ENCODE data around the gene CORO2A.
"Not testable (repeated sequence)": the region's sequence is repeated elsewhere in the genome, so short reads cannot be mapped to it uniquely, and the experiment has no call there.

The CORO2A gene

DNA sequence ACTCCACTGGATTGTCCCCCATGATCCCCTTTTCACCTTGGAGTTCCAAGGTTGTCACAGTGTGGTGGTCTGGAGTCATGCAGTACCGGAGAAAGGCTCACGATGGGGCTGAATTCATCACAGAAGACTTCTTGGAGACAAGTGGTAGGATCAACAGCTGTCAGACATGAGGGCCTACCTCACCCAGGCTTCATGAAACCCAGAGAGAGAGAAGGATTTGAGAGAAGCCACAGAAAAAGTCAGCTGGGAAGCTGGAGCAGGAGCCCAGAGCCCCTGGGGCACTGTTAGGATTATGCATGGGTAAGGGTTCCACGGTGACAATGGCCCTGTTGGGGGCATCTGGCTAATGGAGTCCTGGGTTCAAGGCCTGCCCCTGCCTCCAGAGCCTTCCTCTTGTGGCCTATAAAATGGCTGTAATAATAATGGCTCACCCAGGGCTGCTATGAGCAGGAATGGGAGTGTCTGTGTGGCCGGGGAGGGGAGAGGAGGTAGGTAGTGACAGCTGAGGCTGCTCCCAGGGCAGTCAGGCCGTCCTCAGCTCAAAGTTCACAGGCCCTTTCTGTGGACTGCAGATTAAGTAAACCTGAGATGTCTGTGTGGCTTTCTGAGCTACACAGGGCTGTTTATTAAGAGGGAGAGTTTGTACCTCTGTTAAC is 74.3 kb downstream of the CORO2A start:
- Mint-ChIP-seq H3K4me3 (peak overlapping the region; percentile 87), H3K27ac (peak overlapping the region; percentile 95), H3K4me1 (ENCODE audit: low read depth) (peaks cover 60% of the 10 kb centered on the region), H3K36me3 (no peaks in the 10 kb centered on the region), H3K27me3 (no peaks in the 10 kb centered on the region), H3K9me3 (ENCODE audit: low read depth) (no peaks in the 10 kb centered on the region)

DNA sequence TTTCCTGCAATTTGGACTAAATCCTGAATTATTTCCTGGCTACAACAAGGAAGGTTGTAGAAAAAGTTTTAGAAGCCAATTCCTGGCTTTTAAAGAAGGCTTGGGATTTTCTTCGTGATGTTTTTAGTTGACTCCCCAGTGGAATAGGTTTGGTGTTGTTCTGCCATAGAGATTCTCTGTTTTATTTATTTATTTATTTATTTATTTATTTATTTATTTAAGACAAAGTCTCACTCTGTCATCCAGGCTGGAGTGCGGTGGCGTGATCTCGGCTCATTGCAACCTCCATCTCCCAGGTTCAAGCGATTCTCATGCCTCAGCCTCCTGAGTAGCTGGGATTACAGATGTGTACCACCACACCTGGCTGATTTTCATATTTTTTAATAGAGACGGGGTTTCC is 75.3 kb downstream of the CORO2A start:
- not testable (repeated sequence) for H3K27me3 Mint-ChIP-seq; H3K9me3 Mint-ChIP-seq (ENCODE audit: low read depth); H3K4me3 Mint-ChIP-seq; H3K36me3 Mint-ChIP-seq
- peaks cover 53% of the 10 kb centered on the region for H3K4me1 Mint-ChIP-seq (ENCODE audit: low read depth)
- peak overlapping the region; percentile 5 for H3K27ac Mint-ChIP-seq

DNA sequence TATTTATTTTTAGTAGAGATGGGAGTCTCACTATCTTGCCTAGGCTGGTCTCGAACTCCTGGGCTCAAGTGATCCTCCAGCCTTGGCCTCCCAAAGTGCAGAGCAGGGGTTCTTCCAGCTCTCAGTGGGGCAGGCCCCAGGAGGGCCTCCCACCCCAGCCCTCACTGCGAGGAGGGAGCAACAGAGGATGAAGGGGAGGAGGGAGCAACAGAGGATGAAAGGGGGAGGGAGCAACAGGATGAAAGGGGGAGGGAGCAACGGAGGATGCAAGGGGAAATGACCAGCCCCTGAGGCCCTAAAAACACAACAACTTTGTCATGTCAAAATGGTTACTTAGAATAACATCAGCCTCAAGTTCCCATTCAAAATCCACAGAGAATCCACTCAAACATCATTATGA is 83.4 kb downstream of the CORO2A start:
- Mint-ChIP-seq H3K4me3 (peak overlapping the region; percentile 23), H3K4me1 (ENCODE audit: low read depth) (peaks cover 76% of the 10 kb centered on the region), H3K36me3 (peaks cover 24% of the 10 kb centered on the region), H3K27ac (peak overlapping the region; percentile 98), H3K9me3 (ENCODE audit: low read depth) (no peaks in the 10 kb centered on the region), H3K27me3 (no peaks in the 10 kb centered on the region)

DNA sequence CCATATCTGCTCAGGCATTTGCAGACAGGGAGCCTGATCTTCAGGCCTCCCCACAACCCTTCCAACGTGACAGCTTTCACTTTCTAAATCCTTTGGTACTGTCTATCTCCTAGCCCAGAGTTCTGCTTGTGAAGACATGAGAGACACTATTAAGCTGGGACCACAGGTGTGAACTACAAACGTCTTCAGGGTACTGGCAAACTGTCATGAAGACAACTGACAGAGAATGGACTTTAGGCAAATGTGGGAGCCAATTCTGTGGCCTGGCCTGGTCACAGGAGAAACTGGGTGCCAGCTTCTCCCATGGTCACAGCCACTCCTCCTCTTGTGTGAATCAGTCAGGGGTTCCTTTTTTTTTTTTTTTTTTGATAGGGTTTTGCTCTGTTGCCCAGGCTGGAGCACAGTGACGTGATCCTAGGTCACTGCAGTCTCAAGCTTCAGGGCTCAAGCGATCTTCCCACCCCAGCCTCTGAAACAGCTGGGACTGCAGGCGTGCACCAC is 83.9 kb downstream of the CORO2A start:
- H3K9me3 Mint-ChIP-seq (ENCODE audit: low read depth): no peaks in the 10 kb centered on the region
- H3K4me3 Mint-ChIP-seq: peak overlapping the region; percentile 78
- no peaks in the 10 kb centered on the region for H3K27me3 Mint-ChIP-seq
- peak overlapping the region; percentile 98 for H3K27ac Mint-ChIP-seq
- H3K36me3 Mint-ChIP-seq: peaks cover 24% of the 10 kb centered on the region
- peaks cover 77% of the 10 kb centered on the region for H3K4me1 Mint-ChIP-seq (ENCODE audit: low read depth)

DNA sequence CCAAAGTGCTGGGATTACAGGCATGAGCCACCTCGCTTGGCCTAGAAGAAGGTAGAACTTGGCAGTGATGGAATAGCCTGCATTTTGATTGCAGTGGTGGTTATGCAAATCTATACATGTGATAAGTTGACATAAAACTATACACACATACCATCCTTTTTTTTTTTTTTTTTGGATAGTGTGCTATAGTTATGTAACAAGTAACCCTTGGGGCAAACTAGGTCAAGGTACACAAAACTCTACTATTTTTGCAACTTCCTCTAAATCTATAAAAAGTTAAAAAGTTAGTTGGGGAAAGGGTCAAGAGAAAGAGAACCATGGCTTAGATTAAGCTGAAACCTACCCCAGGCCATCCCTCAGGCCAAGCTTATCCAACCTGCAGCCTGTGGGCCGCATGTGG is 84.5 kb downstream of the CORO2A start:
- H3K27me3 Mint-ChIP-seq: no peaks in the 10 kb centered on the region
- peaks cover 24% of the 10 kb centered on the region for H3K36me3 Mint-ChIP-seq
- H3K27ac Mint-ChIP-seq: peak overlapping the region; percentile 98
- H3K4me3 Mint-ChIP-seq: peak overlapping the region; percentile 78
- H3K9me3 Mint-ChIP-seq (ENCODE audit: low read depth): no peaks in the 10 kb centered on the region
- H3K4me1 Mint-ChIP-seq (ENCODE audit: low read depth): peaks cover 80% of the 10 kb centered on the region

DNA sequence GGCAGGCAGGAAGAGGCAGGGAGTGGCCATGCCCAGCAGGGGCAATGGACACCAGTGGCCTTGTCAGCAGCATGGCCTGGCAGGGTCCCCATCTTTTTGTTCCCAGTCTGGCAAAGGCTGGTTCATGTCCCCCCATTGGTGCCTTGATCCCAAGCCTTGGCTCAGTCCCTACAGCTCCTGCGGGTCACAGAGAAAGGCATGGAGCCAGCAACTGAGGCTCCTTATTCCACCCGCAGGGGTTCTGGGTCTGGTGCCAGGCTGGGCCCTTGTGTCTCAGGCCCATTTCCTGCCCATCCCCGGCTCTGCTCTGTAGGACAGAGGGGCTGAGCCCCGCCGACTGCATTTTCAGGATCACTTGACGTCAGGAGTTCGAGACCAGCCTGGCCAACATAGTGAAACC is 87.4 kb downstream of the CORO2A start:
- no peaks in the 10 kb centered on the region for H3K9me3 Mint-ChIP-seq (ENCODE audit: low read depth)
- peak overlapping the region; percentile 94 for H3K27ac Mint-ChIP-seq
- H3K4me3 Mint-ChIP-seq: no peak overlapping the region
- peaks cover 89% of the 10 kb centered on the region for H3K4me1 Mint-ChIP-seq (ENCODE audit: low read depth)
- H3K27me3 Mint-ChIP-seq: no peaks in the 10 kb centered on the region
- H3K36me3 Mint-ChIP-seq: peaks cover 15% of the 10 kb centered on the region

DNA sequence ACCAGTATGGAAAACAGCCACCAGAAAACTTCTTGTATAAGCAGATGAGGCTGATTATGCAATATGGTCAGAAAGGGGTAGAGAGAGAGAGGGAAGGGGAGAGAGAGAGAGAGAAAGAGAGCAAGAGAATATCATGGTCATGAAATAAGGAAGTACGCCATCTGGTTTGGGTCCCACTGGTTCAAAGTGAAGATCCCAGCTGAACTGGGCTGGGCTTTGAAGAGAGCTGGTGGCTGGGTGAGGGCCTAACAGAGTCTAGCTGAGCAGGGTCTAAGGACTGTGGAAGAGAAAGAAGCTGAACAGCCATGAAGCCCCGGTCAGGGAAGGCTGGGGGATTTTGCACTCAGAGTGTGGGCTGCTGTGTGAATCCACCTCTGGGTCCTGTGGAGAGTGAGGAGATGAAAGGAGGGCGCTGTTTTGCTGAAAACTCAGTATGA is 88.0 kb downstream of the CORO2A start:
- H3K4me3 Mint-ChIP-seq: peak overlapping the region; percentile 60
- peaks cover 90% of the 10 kb centered on the region for H3K4me1 Mint-ChIP-seq (ENCODE audit: low read depth)
- H3K36me3 Mint-ChIP-seq: peaks cover 12% of the 10 kb centered on the region
- H3K27ac Mint-ChIP-seq: peak overlapping the region; percentile 94
- no peaks in the 10 kb centered on the region for H3K9me3 Mint-ChIP-seq (ENCODE audit: low read depth)
- no peaks in the 10 kb centered on the region for H3K27me3 Mint-ChIP-seq

DNA sequence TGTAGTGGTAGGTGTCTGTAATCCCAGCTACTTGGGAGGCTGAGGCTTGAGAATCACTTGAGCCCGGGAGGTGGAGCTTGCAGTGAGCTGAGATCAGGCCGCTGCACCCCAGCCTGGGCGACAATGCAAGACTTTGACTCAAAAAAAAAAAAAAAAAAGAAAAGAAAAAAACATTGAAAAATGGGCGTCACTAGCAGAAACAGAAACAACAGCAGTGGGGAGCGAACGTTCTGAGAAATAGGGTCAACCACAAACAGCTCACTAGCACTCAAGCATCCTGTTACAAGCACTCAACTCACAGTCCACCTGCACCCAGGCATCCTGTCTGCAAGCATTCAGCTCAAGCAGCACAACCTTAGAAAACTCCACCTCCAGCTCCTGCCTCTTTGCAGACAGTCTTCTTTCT is 90.6 kb downstream of the CORO2A start:
- Mint-ChIP-seq H3K4me3 (peak overlapping the region; percentile 42), H3K9me3 (ENCODE audit: low read depth) (no peaks in the 10 kb centered on the region), H3K4me1 (ENCODE audit: low read depth) (peaks cover 86% of the 10 kb centered on the region), H3K36me3 (peaks cover 13% of the 10 kb centered on the region), H3K27me3 (no peaks in the 10 kb centered on the region), H3K27ac (peak overlapping the region; percentile 90)

DNA sequence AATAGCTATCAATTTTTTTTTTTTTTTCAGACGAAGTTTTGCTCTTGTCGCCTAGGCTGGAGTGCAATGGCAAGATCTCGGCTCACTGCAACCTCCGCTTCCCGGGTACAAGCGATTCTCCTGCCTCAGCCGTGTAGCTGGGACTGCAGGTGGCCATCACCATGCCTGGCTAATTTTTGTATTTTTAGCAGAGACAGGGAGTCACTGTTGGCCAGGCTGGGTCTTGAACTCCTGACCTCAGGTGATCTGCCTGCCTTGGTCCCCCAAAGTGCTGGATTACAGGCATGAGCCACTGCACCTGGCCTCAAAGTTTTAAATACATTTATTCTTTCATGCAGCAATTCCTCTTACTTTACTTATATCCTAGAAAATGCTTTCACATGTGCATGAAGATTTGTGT is 91.0 kb downstream of the CORO2A start:
- Mint-ChIP-seq H3K27ac (peak overlapping the region; percentile 90), H3K4me1 (ENCODE audit: low read depth) (peaks cover 87% of the 10 kb centered on the region), H3K27me3 (no peaks in the 10 kb centered on the region), H3K36me3 (peaks cover 14% of the 10 kb centered on the region), H3K4me3 (peak overlapping the region; percentile 42), H3K9me3 (ENCODE audit: low read depth) (no peaks in the 10 kb centered on the region)

DNA sequence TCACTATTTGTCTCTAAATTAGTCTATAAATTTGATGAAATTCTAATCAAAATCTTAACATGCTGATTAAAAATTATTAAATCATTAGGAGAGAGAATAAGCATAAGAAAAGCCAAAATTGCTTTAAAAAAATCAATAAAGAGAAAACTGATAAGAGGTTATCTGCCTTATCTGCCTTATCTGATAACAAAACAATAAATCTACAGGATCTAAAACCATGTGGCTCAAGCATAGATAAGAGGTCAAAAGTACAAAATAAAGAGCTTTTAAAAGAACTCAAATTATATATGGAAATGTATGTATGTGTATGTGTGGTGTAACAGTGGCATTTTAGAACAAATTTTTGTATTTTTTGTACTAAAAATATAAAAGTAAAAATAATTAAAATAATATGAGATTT is 92.0 kb downstream of the CORO2A start:
- Mint-ChIP-seq H3K36me3 (peaks cover 15% of the 10 kb centered on the region), H3K4me3 (no peak overlapping the region), H3K9me3 (ENCODE audit: low read depth) (no peaks in the 10 kb centered on the region), H3K27ac (peak overlapping the region; percentile 92), H3K4me1 (ENCODE audit: low read depth) (peaks cover 85% of the 10 kb centered on the region), H3K27me3 (no peaks in the 10 kb centered on the region)

DNA sequence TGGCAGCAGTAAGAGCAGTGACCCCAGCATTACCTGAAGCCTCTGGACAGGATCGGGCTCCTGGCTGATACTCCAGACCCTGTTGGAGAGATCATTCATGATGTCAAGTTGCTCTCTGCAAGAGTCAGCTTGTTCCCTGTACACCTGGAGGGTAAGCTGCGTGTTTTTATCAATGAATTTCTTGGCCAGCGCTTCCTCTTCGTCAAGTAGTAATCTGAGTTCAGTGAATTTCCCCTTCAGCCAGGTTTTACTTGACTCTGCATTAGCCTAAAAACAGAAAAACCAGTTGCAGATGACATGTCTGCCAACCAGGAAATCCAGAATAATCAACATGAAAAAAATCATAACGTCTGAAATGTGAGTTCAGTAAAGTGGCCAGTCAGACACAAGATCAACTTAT is 92.5 kb downstream of the CORO2A start:
- Mint-ChIP-seq H3K4me1 (ENCODE audit: low read depth) (peaks cover 83% of the 10 kb centered on the region), H3K4me3 (peak overlapping the region; percentile 57), H3K27ac (peak overlapping the region; percentile 92), H3K36me3 (peaks cover 19% of the 10 kb centered on the region), H3K27me3 (no peaks in the 10 kb centered on the region), H3K9me3 (ENCODE audit: low read depth) (no peaks in the 10 kb centered on the region)

DNA sequence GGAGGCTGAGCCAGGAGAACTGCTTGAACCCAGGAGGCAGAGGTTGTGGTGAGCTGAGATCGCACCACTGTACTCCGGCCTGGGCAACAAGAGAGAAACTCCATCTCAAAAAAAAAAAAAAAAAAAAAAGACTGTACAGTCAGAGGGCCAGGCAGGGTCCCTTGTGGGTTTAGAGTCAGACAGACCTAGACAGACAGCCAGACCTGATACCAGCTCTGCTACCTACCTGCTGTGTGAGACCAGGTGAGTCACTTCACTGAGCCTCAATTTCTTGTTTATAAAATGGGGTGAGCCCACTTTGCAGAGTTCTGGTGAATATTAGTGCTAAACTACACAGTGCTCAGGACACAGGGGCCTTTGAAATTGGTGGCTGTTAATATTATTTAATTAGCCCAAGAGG is 93.1 kb downstream of the CORO2A start:
- H3K4me3 Mint-ChIP-seq: peak overlapping the region; percentile 17
- peaks cover 16% of the 10 kb centered on the region for H3K36me3 Mint-ChIP-seq
- H3K27ac Mint-ChIP-seq: peak overlapping the region; percentile 92

DNA sequence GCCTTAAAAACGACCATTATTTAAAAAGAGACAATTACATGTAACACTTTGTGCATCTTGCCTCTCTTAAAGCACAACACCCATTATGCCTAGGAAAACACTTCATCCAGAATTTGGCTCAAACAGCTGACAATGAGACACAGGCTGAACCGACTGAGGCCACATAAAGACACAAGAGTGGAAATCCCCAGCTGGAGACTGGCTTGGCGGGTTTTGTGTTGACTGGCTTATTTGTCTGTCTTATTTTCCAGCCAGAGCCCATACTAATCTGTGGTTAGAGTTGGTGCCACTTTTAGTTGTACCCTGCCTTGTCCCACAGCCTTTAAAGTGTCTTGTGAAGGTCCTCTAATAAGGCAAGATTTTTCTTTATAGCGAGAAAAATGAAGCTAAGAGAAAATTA is 94.6 kb downstream of the CORO2A start:
- Mint-ChIP-seq H3K36me3 (peaks cover 16% of the 10 kb centered on the region), H3K9me3 (ENCODE audit: low read depth) (no peaks in the 10 kb centered on the region), H3K4me1 (ENCODE audit: low read depth) (peaks cover 81% of the 10 kb centered on the region), H3K27ac (peak overlapping the region; percentile 92), H3K27me3 (no peaks in the 10 kb centered on the region), H3K4me3 (peak overlapping the region; percentile 51)

More for the DNA sequence above, 93.1 kb downstream of the CORO2A start:
- Mint-ChIP-seq H3K27me3 (no peaks in the 10 kb centered on the region), H3K4me1 (ENCODE audit: low read depth) (peaks cover 81% of the 10 kb centered on the region), H3K9me3 (ENCODE audit: low read depth) (no peaks in the 10 kb centered on the region)

DNA sequence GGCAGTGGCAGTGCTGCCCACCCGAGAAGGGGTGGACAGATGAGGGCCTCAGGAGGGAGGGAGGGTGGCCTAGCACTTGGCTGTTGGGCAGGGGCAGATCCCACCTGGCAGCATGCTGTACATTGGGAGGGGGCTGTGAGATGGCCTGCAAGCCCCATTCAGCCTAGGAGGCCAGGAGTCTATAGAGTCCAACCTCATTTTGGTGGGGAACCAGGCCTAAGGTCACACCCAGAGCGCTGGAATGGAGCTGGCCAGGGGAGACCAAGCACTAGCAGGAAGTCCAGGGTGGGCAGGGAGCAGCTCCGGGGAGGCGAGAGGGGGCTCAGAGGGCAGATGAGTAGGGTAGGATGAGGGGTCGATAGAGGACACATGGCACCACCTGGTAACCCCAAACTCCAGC is 96.3 kb downstream of the CORO2A start:
- Mint-ChIP-seq H3K4me1 (ENCODE audit: low read depth) (peaks cover 76% of the 10 kb centered on the region), H3K36me3 (peaks cover 21% of the 10 kb centered on the region)

DNA sequence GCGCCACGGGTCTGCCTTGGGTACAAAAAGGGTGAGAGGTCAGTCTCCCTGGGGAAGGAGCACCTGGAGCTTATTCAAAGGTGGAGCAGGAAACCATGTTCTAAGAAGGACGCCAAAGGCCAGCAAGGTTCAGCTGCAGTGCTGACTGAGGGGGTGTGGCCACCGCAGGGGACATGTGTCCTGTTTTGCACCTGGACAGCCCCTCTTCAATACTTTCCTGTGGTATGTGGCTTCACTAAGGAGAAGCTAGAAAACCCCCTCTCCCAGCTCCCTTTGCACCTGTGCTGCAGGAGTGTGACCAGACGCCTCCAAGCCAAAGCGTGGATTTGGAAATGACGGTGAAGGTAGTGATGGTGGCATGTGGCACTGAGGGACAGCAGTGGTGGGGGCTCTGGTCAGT is 97.0 kb downstream of the CORO2A start:
- Mint-ChIP-seq H3K4me3 (no peak overlapping the region), H3K4me1 (ENCODE audit: low read depth) (peaks cover 72% of the 10 kb centered on the region), H3K9me3 (ENCODE audit: low read depth) (no peaks in the 10 kb centered on the region), H3K36me3 (peaks cover 21% of the 10 kb centered on the region), H3K27ac (no peak overlapping the region), H3K27me3 (no peaks in the 10 kb centered on the region)

More for the DNA sequence above, 96.3 kb downstream of the CORO2A start:
- Mint-ChIP-seq H3K27ac (no peak overlapping the region), H3K9me3 (ENCODE audit: low read depth) (no peaks in the 10 kb centered on the region), H3K27me3 (no peaks in the 10 kb centered on the region), H3K4me3 (no peak overlapping the region)

DNA sequence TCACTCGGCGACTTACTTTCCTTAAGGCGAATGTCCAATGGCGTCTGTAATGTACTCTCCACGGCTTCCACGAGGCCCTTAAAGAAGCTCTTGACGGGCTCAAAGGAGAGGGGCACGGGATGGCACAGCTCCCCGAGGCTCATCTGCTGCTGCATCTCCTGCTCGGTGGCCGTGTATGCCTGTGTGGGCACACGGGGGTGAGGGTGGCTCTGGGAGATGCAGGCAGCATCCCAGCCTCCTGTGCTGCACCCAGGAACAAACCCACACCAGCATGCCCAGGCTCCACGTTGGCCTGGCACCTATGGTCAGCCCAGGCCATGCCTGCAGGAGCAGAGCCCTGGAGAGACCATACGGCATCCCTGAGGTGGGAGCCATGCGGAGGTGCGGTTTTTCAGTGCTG is 97.6 kb downstream of the CORO2A start:
- Mint-ChIP-seq H3K27ac (no peak overlapping the region), H3K27me3 (no peaks in the 10 kb centered on the region), H3K36me3 (peaks cover 21% of the 10 kb centered on the region), H3K9me3 (ENCODE audit: low read depth) (no peaks in the 10 kb centered on the region), H3K4me3 (no peak overlapping the region), H3K4me1 (ENCODE audit: low read depth) (peaks cover 71% of the 10 kb centered on the region)

Measured in activated naive CD8-positive, alpha-beta T cell (primary cell).